Neural progenitor cell (in vitro differentiated cells): ENCODE results near the gene KIRREL3. TPM values are rescaled to one million over a fixed set of nuclear protein-coding genes. Genes with fewer than 3 reads are reported as not detected.

Source experiments
- DNase-seq: peaks from one replicate; pipeline ENCODE4 v3.0.0-alpha.2; 2016; ENCODE audit warnings: low spot score
- H2AFZ ChIP-seq: fragments of 200-600 bp; sonication (generic); replicated peaks from 2 replicates; pipeline ENCODE4 v1.6.1; 2016; ENCODE audit warnings: antibody characterized with exemption
- H3F3A ChIP-seq: fragments of 200-600 bp; sonication (generic); 2 replicates; pipeline ENCODE4 v1.6.1; 2016; ENCODE audit warnings: antibody characterized with exemption, low read depth
- H3K27ac ChIP-seq: fragments of 200-600 bp; sonication (generic); 2 replicates; pipeline ENCODE4 v1.5.1; 2016; ENCODE audit warnings: mild to moderate bottlenecking
- H3K27me3 ChIP-seq: fragments of 200-600 bp; sonication (generic); 2 replicates; pipeline ENCODE4 v1.6.1; 2016; ENCODE audit warnings: mild to moderate bottlenecking, moderate library complexity
- H3K36me3 ChIP-seq: fragments of 200-600 bp; sonication (generic); 2 replicates; pipeline ENCODE4 v1.5.1; 2016
- H3K4me1 ChIP-seq: fragments of 200-600 bp; sonication (generic); 2 replicates; pipeline ENCODE4 v1.6.1; 2016; ENCODE audit warnings: mixed run types
- H3K4me2 ChIP-seq: fragments of 200-600 bp; sonication (generic); 2 replicates; pipeline ENCODE4 v1.6.1; 2016
- H3K4me3 ChIP-seq: fragments of 200-600 bp; sonication (generic); 2 replicates; pipeline ENCODE4 v1.5.1; 2016
- H3K79me2 ChIP-seq: fragments of 200-600 bp; sonication (generic); 2 replicates; pipeline ENCODE4 v1.6.1; 2016; ENCODE audit warnings: low read depth
- H3K9ac ChIP-seq: fragments of 200-600 bp; sonication (generic); 2 replicates; pipeline ENCODE4 v1.6.1; 2016
- H3K9me3 ChIP-seq: fragments of 200-600 bp; sonication (generic); 2 replicates; pipeline ENCODE4 v1.5.1; 2016; ENCODE audit warnings: low read depth
- H4K20me1 ChIP-seq: fragments of 200-600 bp; sonication (generic); 2 replicates; pipeline ENCODE4 v1.6.1; 2016; ENCODE audit warnings: low read depth
- H3K27ac Mint-ChIP-seq: 3 replicates; pipeline ENCODE4 v1.8.0; 2021; ENCODE audit warnings: mixed read lengths
- H3K27me3 Mint-ChIP-seq: 2 replicates; pipeline ENCODE4 v1.8.0; 2022; ENCODE audit warnings: low read depth, mild to moderate bottlenecking, inconsistent platforms, moderate library complexity, mixed read lengths; ENCODE audit not compliant: insufficient read depth
- H3K36me3 Mint-ChIP-seq: 3 replicates; pipeline ENCODE4 v1.8.0; 2021; ENCODE audit warnings: mixed read lengths
- H3K4me1 Mint-ChIP-seq: 3 replicates; pipeline ENCODE4 v1.8.0; 2021; ENCODE audit warnings: mixed read lengths
- H3K4me3 Mint-ChIP-seq: 3 replicates; pipeline ENCODE4 v1.8.0; 2021; ENCODE audit warnings: mild to moderate bottlenecking, moderate library complexity, mixed read lengths
- H3K9me3 Mint-ChIP-seq: 3 replicates; pipeline ENCODE4 v1.8.0; 2020; ENCODE audit warnings: mixed read lengths
- CTCF ChIP-seq: fragments of 200-600 bp; sonication (generic); IDR thresholded peaks from 2 replicates; pipeline ENCODE4 v1.5.1; 2017; ENCODE audit warnings: antibody characterized with exemption, mild to moderate bottlenecking
- EZH2 ChIP-seq: fragments of 200-600 bp; sonication (generic); IDR thresholded peaks from 2 replicates; pipeline ENCODE4 v1.6.1; 2017; ENCODE audit warnings: antibody characterized with exemption, mild to moderate bottlenecking, moderate library complexity
- EZH2phosphoT487 ChIP-seq: fragments of 200-600 bp; sonication (generic); IDR thresholded peaks from 2 replicates; pipeline ENCODE4 v1.6.1; 2017; ENCODE audit warnings: antibody characterized with exemption
- total RNA-seq: library from RNA; depleted of rRNA; stranded (reverse); fragments of >200 nt; gene quantifications from 2 replicates; pipeline ENCODE4 v1.2.3, GENCODE V29; 2015; ENCODE audit warnings: low replicate concordance

Gene KIRREL3
- total RNA-seq, 1 donor from 2014 or later, result 1.1 TPM

- Mint-ChIP-seq H3K36me3 (no peaks in the 10 kb centered on the region), H3K9me3 (no peaks in the 10 kb centered on the region), H3K4me3 (peak overlapping the region; percentile 27), H3K27ac (peak overlapping the region; percentile 29), H3K27me3 (peaks cover 6% of the 10 kb centered on the region), H3K4me1 (peaks cover 56% of the 10 kb centered on the region)
- H3K27ac ChIP-seq, result no peak overlapping the region
- no peak overlapping the region for H2AFZ ChIP-seq
- H3K9me3 ChIP-seq, result no peaks in the 10 kb centered on the region
- no peaks in the 10 kb centered on the region for H3K36me3 ChIP-seq
- peak overlapping the region; percentile 63 for H3K4me2 ChIP-seq
- peaks cover 17% of the 10 kb centered on the region for H4K20me1 ChIP-seq
- H3K27me3 ChIP-seq, result no peaks in the 10 kb centered on the region
- peaks cover 32% of the 10 kb centered on the region for H3K4me1 ChIP-seq
- H3K79me2 ChIP-seq, result no peaks in the 10 kb centered on the region
- peak; percentile 8 for TF ChIP-seq EZH2phosphoT487
- no peak for TF ChIP-seq EZH2
- H3K9ac ChIP-seq, result no peak overlapping the region
- H3K4me3 ChIP-seq, result no peak overlapping the region
- peaks cover 25% of the 10 kb centered on the region for H3F3A ChIP-seq
- no peak for DNase-seq
Measured at GRCh38 chr11:126545057-126545555, 455.5 kb downstream of the KIRREL3 start.

DNA sequence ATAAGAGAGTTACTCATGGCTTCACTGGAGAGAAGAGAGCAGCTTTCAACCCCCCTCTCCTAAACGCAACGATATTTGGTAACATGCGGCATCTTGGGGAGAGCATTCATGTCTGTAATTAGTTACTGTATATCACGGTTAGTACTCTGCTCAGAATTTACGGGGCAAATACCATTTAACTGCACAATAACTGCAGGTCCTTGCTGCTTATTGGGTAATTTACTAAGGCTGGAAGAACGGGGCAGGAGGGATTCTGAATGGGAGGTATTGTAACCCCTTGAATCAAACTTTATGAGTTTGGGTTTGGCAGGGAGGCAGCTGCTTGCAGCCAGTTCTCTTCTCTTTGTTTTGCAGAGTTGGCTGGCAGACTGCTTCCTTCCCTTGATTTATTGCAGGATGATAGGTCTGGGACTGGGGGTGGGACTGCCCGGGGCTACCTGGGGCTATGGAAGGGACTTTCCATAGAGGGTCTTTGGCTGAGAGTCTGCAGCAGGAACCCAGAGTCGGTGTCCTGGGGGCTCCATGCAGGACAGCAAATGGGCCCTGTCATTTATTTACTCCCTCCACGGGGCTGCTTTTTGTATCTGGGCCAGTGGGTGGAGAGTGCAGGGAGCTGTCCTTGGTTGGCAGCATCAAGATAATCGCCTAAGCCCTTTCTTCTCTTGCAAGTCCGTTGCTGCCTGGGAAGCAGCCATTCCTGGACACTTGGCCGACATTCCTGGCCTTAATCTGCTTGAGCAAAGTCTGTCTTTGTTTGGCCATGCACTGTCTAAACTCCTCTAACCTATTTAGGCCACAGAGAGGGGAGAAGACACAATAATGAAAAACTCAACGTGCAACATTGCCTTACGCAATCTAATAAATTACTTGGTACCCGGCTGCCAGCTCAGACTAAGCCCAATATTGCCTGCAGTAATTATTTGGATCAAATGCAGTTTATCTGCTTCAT lies 456.2 kb downstream of the KIRREL3 start:
- Mint-ChIP-seq H3K27ac (no peak overlapping the region), H3K4me3 (peak overlapping the region; percentile 30), H3K9me3 (no peaks in the 10 kb centered on the region), H3K27me3 (peaks cover 6% of the 10 kb centered on the region), H3K36me3 (no peaks in the 10 kb centered on the region), H3K4me1 (peaks cover 49% of the 10 kb centered on the region)
- Histone ChIP-seq H3K4me3 (no peak overlapping the region), H3F3A (peaks cover 25% of the 10 kb centered on the region), H4K20me1 (peaks cover 17% of the 10 kb centered on the region), H3K79me2 (no peaks in the 10 kb centered on the region), H3K27me3 (no peaks in the 10 kb centered on the region), H3K4me2 (peak overlapping the region; percentile 63), H3K36me3 (no peaks in the 10 kb centered on the region), H3K9me3 (no peaks in the 10 kb centered on the region), H2AFZ (no peak overlapping the region), H3K27ac (no peak overlapping the region), H3K4me1 (peaks cover 27% of the 10 kb centered on the region), H3K9ac (no peak overlapping the region)
- DNase-seq, result peak; percentile 94
- TF ChIP-seq EZH2phosphoT487, result no peak
- no peak for TF ChIP-seq EZH2
- no peak for TF ChIP-seq CTCF

DNA sequence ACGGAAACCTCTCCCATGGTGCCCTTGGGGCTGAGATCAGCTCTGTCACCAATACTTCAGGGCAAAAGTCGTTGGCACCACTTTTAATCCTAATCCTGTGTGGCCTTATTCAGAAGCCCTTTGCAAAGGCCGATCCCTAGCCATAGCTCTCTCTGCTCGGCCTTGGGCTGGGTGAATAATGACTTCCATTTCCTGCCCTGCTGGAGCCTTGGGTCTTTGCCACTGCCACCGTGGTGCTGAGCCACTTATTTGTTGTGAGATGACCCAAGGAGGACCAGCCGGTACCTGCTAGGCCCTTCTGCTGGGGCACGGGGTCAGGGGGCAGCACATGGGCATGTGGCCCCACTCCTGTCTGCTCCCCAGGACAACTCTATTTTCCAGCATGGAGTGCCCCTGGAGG lies 456.9 kb downstream of the KIRREL3 start:
- H4K20me1 ChIP-seq, result peaks cover 17% of the 10 kb centered on the region
- no peak overlapping the region for H3K4me3 ChIP-seq
- peak overlapping the region; percentile 14 for H3K27ac Mint-ChIP-seq
- H3K9me3 ChIP-seq, result no peaks in the 10 kb centered on the region
- H3K27ac ChIP-seq, result no peak overlapping the region
- no peak for DNase-seq
- no peak overlapping the region for H2AFZ ChIP-seq
- no peak for TF ChIP-seq EZH2
- TF ChIP-seq CTCF, result no peak
- TF ChIP-seq EZH2phosphoT487, result no peak
- no peaks in the 10 kb centered on the region for H3K9me3 Mint-ChIP-seq
- H3K36me3 ChIP-seq, result no peaks in the 10 kb centered on the region
- no peaks in the 10 kb centered on the region for H3K36me3 Mint-ChIP-seq
- peaks cover 25% of the 10 kb centered on the region for H3F3A ChIP-seq
- no peak overlapping the region for H3K9ac ChIP-seq
- H3K79me2 ChIP-seq, result no peaks in the 10 kb centered on the region
- H3K4me1 Mint-ChIP-seq, result peaks cover 42% of the 10 kb centered on the region
- peaks cover 25% of the 10 kb centered on the region for H3K4me1 ChIP-seq
- H3K4me3 Mint-ChIP-seq, result no peak overlapping the region
- no peaks in the 10 kb centered on the region for H3K27me3 ChIP-seq
- peak overlapping the region; percentile 54 for H3K4me2 ChIP-seq
- H3K27me3 Mint-ChIP-seq, result peaks cover 6% of the 10 kb centered on the region
